WTC11 (cell line): ENCODE data around the gene TMEM117.

Source experiments
- ATF2 ChIP-seq: sonication (generic); formaldehyde crosslinking; IDR thresholded peaks from 2 replicates; pipeline ENCODE4 v1.8.1; 2022; ENCODE audit warnings: low read depth, missing genetic modification reagents, borderline replicate concordance
- ATF3 ChIP-seq: sonication (generic); formaldehyde crosslinking; conservative IDR thresholded peaks from 2 replicates; pipeline ENCODE4 v1.8.1; 2022; ENCODE audit warnings: mild to moderate bottlenecking, missing genetic modification reagents
- CBFB ChIP-seq: sonication (generic); formaldehyde crosslinking; IDR thresholded peaks from 2 replicates; pipeline ENCODE4 v1.8.1; 2022; ENCODE audit warnings: mild to moderate bottlenecking, low read depth, missing genetic modification reagents
- CREB1 ChIP-seq: sonication (generic); formaldehyde crosslinking; IDR thresholded peaks from 2 replicates; pipeline ENCODE4 v1.8.0; 2023; ENCODE audit warnings: mild to moderate bottlenecking, missing genetic modification reagents
- CTCF ChIP-seq: fragments of 200-600 bp; IDR thresholded peaks from 2 replicates; pipeline ENCODE4 v1.8.0; 2022; ENCODE audit warnings: antibody characterized with exemption
- HMGXB4 ChIP-seq: sonication (generic); formaldehyde crosslinking; IDR thresholded peaks from 2 replicates; pipeline ENCODE4 v1.8.1; 2023; ENCODE audit warnings: mild to moderate bottlenecking, moderate library complexity, missing genetic modification reagents
- NR2C2 ChIP-seq: sonication (generic); formaldehyde crosslinking; IDR thresholded peaks from 2 replicates; pipeline ENCODE4 v1.8.0; 2022; ENCODE audit warnings: mild to moderate bottlenecking, missing genetic modification reagents
- PREB ChIP-seq: sonication (generic); formaldehyde crosslinking; IDR thresholded peaks from 2 replicates; pipeline ENCODE4 v1.8.1; 2022; ENCODE audit warnings: mild to moderate bottlenecking, missing genetic modification reagents, moderate library complexity, borderline replicate concordance
- ZBTB43 ChIP-seq: sonication (generic); formaldehyde crosslinking; IDR thresholded peaks from 2 replicates; pipeline ENCODE4 v1.8.1; 2023; ENCODE audit warnings: mild to moderate bottlenecking, missing genetic modification reagents
- ZNF121 ChIP-seq: sonication (generic); formaldehyde crosslinking; IDR thresholded peaks from 2 replicates; pipeline ENCODE4 v1.8.0; 2023; ENCODE audit warnings: missing genetic modification reagents
- ZNF263 ChIP-seq: sonication (generic); formaldehyde crosslinking; IDR thresholded peaks from 2 replicates; pipeline ENCODE4 v1.8.1; 2022; ENCODE audit warnings: low read depth, mild to moderate bottlenecking, moderate library complexity, missing genetic modification reagents
- ZNF512 ChIP-seq: sonication (generic); formaldehyde crosslinking; IDR thresholded peaks from 2 replicates; pipeline ENCODE4 v1.8.1; 2022; ENCODE audit warnings: missing genetic modification reagents, borderline replicate concordance

GRCh38 chr12:44296624-44297197 is 460.8 kb downstream of the TMEM117 start:
- no peak for TF ChIP-seq ATF3 (CRISPR knock-in tag)
- TF ChIP-seq PREB (CRISPR knock-in tag), result no peak
- TF ChIP-seq NR2C2, result no peak
- no peak for TF ChIP-seq ZNF512 (CRISPR knock-in tag)
- TF ChIP-seq CTCF, result no peak
- no peak for TF ChIP-seq ZNF263
- no peak for TF ChIP-seq CREB1 (CRISPR knock-in tag)
- TF ChIP-seq ZNF121 (CRISPR knock-in tag), result no peak
- TF ChIP-seq ATF2 (CRISPR knock-in tag), result no peak
- TF ChIP-seq ZBTB43, result no peak
- no peak for TF ChIP-seq HMGXB4
- no peak for TF ChIP-seq CBFB
